GF-D8 (cell line): ENCODE data around the gene MUC13.
"Not testable (repeated sequence)": the region's sequence is repeated elsewhere in the genome, so short reads cannot be mapped to it uniquely, and the experiment has no call there.

ENCODE experiments used
- DNase-seq: peaks from one replicate; lab custom pipeline; 2025; lab: John Stamatoyannopoulos, UW

Gene MUC13, protein sequence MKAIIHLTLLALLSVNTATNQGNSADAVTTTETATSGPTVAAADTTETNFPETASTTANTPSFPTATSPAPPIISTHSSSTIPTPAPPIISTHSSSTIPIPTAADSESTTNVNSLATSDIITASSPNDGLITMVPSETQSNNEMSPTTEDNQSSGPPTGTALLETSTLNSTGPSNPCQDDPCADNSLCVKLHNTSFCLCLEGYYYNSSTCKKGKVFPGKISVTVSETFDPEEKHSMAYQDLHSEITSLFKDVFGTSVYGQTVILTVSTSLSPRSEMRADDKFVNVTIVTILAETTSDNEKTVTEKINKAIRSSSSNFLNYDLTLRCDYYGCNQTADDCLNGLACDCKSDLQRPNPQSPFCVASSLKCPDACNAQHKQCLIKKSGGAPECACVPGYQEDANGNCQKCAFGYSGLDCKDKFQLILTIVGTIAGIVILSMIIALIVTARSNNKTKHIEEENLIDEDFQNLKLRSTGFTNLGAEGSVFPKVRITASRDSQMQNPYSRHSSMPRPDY

DNA sequence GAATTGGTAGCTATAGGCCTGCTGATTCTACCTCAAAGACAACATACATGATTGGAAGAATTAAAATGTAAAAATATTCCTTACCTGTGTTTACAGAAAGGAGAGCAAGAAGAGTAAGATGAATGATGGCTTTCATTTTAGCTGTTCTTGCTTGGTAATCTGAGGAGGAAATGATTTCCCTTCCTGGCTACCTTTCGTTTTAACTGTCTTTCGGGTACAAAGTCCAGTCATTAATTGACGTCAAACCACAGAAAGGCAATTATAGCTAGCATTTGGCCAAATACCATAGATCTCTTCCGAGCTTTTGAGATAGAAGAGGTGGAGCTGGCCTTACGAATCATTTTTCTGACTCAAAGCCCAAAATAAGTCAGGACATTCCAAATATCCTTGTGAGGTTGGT, at the start of gene MUC13:
Gene MUC13, minus strand, starts transcription at position 175 of the 400 bp plus-strand sequence. Its CDS starts 39 bp downstream, at position 136.
- DNase-seq, result no peak

DNA sequence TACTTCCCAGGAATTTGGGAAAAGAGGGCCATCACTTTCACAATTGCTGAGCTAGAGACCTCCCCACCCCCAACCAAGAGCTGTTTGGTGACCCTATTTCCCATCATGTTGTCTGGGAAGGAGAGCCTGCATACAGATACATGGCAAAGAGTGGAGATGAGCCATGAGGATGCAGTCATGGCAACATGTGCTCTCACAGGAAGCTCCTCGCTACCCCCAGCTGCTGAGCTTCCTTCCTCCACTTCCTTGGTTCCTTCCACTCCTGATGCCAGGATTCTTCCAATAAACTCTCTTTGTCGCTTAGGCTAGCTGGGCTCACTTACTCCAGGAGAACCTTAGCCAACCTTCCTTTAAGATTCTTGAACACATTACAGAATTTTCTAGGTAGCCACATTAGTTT, 48.3 kb upstream of the MUC13 start:
- DNase-seq, result no peak

DNA sequence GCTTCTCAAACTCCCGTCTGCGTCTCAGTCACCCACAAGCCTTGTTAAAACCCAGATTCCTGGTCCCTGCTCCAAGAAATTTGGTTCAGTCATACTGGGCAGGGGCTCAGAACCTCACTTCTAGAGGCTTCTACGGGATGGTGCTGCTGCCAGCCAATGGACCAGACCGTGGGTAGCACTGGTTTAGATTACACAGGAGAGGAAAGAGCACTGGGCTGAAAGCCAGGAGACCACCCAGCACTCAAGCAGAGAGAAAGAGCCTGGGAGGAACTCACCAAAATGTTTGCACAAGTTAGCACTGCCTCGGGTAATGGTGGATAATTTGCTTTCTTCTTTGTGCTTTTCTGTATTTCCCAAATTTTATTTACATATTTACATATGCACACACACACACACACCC, 46.9 kb upstream of the MUC13 start:
- DNase-seq, result no peak

DNA sequence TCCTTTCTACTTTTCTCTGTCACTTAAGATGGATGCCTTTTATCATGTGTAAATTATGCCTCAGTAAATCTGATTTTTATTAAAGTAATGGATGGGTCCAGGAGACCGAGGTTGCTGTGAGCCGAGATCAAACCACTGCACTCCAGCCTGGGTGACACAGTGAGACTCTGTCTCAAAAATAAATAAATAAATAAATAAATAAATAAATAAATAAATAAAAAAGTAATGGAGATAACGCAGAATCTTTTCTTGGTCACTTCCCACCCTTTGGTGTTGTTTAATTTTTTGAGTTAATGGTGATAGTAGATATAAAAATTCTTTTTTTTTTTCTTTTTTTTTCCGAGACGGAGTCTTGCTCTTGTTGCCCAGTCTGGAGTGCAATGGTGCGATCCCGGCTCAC, 44.1 kb upstream of the MUC13 start:
- no peak for DNase-seq

DNA sequence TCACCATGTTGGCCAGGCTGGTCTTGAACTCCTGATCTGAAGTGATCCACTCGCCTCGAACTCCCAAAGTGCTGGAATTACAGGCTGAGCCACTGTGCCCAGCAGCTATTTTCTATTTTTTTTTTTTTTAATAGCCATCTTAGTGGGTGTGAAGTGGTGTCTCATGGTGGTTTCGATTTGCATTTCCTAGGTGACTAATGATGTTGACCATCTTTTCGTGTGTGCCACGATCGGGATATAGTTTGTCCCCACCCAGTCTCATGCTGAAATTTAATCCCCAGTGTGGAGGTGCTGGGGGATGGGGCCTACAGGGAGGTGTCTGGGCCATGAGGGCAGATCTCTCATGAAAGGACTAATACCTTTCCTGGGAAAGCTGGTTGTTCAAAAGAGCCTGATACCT, 41.8 kb upstream of the MUC13 start:
- DNase-seq, result no peak

DNA sequence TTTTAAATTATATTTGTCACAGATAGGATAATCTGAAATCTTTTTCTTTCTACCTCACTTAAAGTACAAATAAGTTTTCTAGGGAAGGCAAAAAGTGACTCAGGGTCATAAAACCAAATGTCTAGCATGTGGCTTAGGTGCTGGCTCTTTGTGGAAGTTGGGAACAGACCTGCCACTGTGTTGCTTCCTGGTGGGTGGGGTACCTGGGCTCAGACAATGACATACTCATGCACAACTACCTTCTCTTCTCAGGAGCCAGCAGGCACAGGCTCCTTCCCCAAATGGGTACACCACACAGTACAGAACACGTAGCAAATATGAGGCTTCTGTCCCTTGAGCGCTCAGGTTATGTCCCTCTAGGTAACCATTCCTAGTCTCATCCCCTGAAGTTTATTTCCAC, 40.1 kb upstream of the MUC13 start:
- DNase-seq, result no peak

DNA sequence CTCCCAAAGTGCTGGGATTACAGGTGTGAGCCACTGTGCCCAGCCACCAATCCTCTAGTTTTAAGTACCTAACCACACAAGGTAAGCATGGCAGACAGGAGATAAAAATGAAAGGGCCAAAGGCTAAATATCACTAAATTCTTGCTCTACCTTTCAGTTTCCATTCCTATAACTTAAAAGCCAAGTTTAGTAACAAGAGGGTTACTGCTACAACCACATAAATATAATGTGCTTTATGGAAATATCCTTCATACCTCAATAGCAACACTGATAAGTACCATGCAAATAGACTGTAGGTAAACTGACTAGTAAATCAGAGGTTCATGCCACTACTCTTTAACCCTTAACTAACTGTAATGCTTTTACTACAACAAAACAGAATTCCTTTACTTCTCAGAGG, 38.7 kb upstream of the MUC13 start:
- no peak for DNase-seq

DNA sequence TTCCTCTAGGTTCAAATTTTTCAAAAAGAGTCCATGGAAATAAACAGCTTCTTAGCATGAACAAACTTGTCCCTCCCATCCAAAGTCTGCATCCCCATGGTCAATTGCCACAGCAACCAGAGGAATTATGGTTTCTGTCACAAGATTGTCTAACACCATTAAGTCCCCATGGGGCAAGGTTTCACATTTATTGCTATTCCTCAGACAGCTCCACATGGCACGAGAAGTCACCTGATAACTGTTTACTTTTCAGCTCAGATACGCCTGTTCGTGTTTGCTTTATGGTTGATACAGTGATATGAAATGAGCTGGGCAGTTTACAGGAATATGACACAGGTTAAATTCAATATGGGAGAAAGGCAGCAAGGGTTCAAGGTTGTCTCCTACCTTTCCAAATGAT, 37.9 kb upstream of the MUC13 start:
- DNase-seq, result no peak

DNA sequence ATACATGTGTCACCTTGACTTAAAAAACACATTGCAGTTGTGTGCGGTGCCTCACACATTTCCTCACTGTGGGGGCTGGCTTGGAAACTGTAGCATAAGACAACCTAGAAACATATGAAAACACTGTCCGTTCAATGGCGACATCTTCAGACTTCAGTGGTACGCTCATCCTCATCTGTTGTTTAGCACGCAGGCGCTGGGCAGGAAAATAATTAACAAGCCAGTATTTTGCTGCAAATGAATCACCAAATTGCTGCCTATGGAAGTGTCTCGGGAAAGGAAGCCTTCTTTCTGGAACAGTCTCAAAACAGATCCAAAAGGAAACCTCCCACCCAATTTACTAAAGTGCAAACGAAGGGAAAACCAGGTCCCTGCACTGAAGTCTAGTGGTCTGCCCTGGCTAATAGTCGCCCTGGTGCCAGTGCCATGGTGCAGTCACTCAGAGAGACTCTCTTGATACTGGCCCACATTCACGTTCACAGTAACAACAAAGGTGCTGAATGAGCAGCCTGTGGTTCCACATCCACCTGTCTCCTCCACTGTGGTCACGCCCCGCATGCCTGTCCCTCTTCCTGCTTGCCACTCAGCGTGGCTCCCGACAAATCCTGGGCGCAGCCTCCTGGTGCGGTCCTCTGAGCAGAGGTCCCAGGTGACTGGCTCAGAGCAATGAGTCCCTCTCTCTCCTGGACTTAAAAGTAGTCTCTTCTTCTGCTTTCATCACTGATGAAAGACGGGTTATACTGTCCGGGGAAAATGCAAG, 35.6 kb upstream of the MUC13 start:
- DNase-seq, result no peak

DNA sequence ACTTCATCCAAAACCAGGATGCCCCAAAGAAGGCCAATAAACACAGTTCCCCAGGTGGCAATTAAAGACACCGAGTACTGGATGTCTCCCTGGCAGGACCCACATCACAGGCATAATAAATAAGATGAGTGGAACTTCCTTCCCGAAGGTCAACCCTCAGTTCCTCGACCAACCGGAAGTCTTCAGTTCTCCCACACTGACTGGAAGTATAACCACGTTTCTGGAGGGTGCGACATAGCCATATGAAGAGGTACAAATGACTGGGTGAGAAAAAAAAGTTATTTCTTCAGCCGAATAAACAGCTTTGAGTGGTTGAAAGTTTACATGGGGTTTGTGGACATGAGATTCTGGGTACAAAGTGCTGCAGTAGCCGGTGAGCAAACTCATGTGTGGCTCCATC, 34.6 kb upstream of the MUC13 start:
- DNase-seq, result no peak

DNA sequence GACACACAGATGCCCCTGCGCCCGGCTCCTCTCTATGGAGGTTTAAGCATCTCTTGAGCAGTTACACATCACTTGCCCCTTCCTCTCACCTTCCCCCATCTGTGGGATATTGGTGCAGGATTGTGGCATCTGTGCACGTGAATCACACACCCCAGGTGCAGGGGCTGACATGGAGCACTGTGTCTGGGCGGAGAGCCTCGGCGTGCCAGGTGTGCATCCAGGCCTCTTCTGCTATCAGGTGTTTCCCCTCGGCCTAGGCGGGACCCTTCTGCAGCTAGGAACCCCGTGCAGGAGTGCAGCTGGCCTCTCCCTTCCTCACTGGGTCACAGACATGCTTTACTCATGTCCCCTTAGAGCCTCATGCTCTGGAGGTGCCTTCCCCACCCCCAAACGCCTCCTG, 33.4 kb upstream of the MUC13 start:
- DNase-seq, result no peak

DNA sequence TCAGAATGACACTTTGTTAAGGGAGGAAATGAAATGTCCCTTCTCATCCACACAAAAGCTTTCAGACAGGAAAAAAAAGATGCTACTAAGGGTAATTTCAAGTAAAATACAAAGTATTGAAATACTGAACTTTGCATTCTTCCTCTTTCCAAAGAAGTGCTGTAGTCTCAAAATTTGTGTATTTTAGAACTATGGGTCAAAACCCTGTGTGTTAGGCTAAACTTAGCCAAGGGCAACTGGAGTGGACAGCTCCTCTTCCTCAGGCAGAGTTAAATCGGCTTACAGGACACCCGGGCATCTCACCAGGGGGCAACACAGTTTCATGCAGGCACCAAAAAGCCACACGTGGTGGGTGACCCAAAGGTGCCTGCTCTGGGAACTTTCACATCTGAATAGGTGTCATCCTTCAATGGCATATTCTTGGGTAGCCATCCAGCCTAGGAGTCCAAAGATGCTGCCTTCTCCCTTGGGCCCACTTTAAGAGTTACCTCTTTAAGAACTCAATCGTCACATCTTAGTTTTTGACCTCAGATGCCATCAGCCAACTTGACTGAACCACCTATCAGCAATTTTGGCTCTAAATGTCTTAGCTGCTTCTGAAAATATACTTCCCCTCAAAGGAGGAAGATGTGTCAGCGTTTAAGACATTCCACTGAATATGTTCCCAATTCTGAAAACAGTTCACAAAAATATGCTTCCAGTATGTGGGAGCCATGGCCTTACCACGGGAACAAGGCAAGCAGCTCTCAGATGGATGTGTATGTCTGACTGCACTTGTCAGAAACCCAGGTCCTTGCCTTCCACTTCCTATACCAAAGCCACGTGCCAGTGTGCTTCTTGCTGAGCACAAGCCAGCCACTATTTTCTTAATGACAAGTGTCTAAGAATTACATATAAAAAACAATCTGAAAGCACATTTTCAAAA, 32.2 kb upstream of the MUC13 start:
- no peak for DNase-seq

DNA sequence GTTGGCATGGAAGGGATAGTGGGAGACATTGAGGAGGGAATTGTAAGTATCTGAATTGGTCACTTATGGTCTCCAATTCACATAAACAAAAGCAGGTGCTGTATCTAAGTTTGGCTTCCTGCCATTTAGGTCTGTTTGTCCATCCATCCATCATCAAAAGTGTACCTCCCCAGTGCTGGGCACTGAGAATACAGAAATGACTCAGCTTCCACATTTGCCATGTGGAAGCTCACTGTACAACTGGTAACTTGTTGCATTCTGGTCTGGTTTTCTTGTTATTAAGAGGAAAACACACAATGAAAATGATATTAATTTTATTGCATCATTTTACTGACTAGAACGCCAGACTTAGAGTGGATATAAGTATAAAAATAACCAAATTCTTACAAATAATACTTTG, 30.9 kb upstream of the MUC13 start:
- no peak for DNase-seq

DNA sequence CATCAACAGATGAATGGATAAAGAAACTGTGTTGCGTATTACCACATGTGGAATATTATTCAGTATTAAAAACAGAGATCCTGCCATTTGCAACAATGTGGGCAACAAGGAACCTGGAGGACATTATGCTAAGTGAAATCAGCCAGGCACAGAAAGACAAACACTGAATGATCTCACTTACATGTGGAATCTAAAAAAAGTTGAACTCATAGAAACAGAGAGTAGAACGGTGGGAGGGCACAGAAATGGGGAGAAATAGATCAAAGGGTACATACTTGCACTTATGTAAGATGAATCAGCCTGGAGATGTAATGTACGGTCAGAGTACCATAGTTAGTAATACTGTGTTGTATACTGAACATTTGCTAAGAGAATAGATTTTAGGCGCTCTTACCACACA, 29.8 kb upstream of the MUC13 start:
- no peak for DNase-seq

DNA sequence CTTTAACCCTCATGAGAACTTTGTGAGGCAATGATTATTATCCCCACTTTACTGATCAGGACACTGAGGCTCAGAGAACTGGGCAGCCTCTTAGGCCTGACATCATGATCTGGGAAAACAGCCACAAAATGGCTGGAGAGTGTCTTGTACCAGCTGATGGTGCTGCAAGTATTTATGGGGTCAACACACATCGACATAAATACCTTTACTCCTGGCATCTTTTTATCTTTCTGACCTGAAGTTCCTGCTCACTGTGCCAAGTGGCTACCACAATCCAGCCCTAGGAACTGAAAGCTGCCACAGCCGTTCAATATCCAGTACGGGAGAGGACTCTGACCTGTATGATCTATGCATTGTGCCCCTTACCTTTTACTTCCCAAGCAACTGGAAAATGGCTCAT, 29.2 kb upstream of the MUC13 start:
- DNase-seq, result no peak

DNA sequence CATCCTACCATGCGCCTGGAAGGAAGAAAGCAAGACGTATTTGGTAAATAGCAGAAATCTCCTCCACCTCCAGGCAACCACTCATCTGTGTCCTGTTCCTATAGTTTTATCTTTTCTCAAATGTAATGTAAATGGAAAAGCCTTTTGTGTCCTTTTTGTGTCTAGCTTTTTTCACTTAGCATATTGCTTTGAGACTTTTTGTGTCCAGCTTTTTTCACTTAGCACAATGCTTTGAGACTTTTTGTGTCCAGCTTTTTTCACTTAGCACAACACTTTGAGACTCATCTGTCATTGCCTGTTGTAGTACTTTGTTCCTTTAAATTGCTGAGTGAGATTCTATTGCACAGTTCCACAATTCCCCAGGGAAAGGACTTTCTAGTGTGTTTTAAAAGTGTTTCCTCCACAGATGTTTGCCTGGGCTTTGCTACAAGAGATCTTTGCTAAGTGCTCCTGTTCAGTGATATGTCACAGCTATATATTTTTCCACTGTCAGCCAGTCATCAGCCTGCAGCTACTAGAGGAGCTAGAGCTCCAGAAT, 27.9 kb upstream of the MUC13 start:
- no peak for DNase-seq

DNA sequence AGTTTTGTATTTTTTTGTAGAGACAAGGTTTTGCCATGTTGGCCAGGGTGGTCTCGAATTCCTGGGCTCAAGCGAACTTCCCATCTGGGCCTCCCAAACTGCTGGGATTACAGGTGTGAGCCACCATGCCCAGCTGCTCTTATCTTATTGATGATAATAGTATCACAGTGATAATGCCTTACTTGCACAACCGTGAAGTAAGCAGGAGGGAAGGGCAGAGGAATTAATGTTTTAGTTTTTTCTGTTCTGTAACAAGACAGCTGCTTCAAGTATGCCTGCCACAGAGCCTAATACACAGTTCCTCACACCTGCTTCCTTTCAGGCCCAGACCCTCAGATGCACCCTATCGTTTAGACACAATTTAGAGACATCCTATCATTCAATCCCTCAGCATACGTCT, 26.1 kb upstream of the MUC13 start:
- DNase-seq, result no peak

DNA sequence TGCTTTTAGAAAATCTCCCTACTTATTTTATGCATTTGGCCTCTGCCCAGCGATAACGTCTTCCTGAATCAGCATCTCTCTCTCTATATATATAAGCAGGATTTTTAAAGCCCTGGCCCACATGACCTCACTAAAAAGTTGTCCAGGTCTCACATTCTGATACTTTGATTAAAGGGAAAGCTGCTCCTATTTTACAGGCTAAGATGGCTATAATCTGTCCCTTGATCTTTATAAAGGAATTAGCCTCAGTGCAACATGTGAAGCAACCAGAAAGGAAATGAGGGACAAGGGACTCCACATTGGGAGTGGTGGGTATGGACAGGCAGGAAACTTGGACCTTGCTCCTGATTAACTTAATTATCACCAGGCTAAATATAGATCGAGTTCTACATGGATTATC, 25.6 kb upstream of the MUC13 start:
- DNase-seq, result no peak

DNA sequence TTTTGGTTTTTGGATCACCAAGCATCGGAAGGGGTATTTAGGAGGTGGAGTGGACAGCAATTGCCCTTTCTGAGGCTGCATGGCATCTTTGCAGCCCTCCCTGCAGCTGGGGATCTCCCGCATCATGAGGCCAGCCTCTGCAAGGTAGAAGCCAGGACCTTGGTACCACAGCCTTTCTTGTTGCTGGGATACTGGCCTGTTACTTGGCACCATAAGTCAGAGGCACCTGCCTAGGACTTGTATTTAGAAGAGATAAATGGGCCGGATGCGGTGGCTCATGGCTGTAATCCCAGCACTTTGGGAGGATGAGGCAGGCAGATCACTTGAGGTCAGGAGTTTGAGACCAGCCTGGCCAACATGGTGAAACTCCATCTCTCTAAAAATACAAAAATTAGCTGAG, 23.4 kb upstream of the MUC13 start:
- not testable (repeated sequence) for DNase-seq

DNA sequence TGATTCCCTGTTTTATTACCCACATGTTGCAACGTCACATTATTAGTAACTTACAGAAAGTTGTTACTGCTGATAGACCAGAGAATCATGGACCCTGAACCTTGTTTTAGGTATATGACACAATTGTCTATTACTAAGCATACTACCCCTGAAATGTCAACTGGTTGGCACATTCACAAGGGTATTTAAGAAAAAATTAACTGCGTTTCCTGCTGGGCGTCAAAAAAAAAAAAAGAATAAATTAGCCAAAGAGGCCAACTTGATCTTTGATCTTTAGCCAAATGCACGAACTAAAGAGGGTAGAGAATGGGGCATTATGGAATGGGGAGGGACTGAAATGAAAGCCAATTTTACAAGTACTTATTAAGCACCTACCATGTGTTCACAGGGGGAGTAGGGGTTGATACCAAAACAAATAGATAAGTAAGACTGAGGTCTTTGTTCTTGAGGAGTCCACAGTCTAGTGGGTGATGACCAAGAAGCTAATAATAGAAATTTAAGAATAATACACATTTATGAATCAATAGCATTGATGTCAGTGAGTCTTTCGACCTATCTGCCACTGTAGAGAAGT, 17.8 kb upstream of the MUC13 start:
- DNase-seq, result no peak

DNA sequence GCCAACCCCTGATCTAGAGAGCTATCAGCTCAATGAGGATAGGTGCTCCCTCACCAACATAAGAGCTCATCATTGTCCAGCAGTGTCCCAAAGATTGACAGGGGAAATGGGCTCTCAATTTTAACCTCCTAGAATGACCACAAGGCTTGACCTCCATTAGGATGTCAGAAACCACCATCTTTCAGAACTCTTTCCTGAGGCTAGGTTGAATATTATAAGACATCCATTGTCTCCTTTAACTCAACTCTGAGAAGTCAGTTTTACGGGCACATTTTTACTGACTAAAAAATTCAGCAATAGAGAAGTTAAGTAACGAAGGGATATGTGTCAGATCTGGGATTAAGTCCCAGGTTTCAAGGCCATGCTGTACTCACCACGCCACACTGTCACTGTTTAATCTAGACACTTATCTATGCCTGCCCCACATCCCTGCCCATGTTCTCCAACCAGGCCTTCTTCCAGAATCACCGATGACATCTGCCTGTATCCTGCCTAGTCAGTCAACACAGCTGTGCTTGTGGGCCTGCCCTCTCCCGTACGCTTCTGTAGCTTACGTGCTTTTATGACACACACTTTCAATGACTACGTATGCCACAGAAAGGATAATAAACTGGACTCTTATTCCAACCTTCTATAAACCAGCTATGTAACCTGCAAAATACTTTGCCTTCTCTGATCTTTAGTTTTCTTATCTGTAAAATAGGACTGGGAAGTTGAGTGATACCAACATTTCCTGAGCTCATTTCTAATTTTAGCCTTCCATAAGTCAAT, 17.1 kb upstream of the MUC13 start:
- DNase-seq, result no peak
